ENCODE results near the gene PKM.
"Not testable (repeated sequence)": the region's sequence is repeated elsewhere in the genome, so short reads cannot be mapped to it uniquely, and the experiment has no call there.

Gene PKM

DNA sequence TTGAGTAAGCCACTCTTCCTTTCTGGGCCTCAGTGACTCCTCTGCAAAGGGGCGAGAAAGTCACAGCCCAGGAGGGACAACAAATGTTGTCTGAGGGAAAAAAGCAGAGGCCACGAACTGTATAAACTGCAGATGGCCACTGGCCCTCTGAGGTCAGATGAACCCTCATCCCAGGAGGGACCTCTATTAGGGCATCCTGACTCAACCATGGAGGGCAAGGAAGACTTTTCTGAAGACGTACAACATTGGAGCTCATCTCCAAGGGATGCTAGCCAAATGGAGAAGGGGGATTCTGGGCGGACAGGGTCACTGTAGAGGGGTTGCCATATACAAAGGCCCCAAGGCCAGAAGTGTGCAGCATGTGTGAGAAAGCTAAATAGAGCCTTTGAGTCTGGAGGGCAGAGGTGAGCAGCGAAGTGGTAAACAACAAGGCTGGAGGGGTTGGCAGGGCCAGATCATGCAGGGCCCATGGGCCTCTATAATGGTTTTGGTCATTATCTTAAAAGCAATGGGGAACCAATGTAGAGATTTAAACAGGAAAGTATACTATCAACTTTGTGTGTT lies 50.1 kb downstream of the PKM start:
- no peaks in the 10 kb centered on the region for H3K4me1 Mint-ChIP-seq (ENCODE audit: low read depth)
- H3K27me3 Mint-ChIP-seq, result peaks cover 19% of the 10 kb centered on the region
- H3K9me3 Mint-ChIP-seq (ENCODE audit: low read depth), result no peaks in the 10 kb centered on the region
- H3K4me3 Mint-ChIP-seq, result no peak overlapping the region
- no peaks in the 10 kb centered on the region for H3K36me3 Mint-ChIP-seq
- no peak overlapping the region for H3K27ac Mint-ChIP-seq

- peaks cover 15% of the 10 kb centered on the region for H3K27me3 Mint-ChIP-seq
- H3K9me3 Mint-ChIP-seq (ENCODE audit: low read depth), result no peaks in the 10 kb centered on the region
- H3K36me3 Mint-ChIP-seq, result no peaks in the 10 kb centered on the region
- no peaks in the 10 kb centered on the region for H3K4me1 Mint-ChIP-seq (ENCODE audit: low read depth)
- H3K27ac Mint-ChIP-seq, result no peak overlapping the region
- H3K4me3 Mint-ChIP-seq, result no peak overlapping the region
These were observed 50.9 kb downstream of the PKM start for GRCh38 chr15:72179950-72180581.

DNA sequence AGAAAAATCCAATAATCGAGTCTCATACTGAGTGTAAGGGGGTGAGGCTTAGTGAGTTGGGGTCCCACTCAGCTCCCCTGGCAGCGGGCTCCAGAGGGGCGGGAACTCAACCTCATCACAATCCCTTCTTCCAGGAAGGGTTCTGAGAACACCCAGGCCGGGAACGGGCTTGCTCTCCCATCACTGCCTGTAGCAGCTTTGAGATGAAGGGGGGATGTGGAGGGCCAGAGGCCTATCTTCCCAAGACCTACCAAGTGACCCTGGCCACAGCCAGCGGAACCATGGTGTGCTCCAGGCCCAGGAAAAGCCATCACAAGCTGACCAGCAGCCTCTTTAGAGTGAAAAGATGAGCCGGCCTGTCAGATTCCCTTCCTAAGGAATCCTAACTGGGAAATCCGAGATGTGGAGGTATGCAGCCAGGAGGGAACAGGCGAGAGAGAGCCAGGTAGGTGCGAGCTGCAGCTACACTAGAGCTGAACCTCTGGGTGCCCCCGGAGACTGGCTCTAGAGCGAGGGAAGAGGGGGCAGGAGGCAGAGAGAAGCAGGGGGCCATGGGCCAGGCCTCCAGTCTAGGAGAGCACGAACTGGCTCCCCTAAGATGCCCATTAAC lies 51.9 kb downstream of the PKM start:
- Mint-ChIP-seq H3K27me3 (peaks cover 12% of the 10 kb centered on the region), H3K9me3 (ENCODE audit: low read depth) (no peaks in the 10 kb centered on the region)

GRCh38 chr15:72176743-72177142 lies 54.2 kb downstream of the PKM start:
- peaks cover 10% of the 10 kb centered on the region for H3K27me3 Mint-ChIP-seq
- no peak overlapping the region for H3K27ac Mint-ChIP-seq
- no peak overlapping the region for H3K4me3 Mint-ChIP-seq
- no peaks in the 10 kb centered on the region for H3K4me1 Mint-ChIP-seq (ENCODE audit: low read depth)
- H3K9me3 Mint-ChIP-seq (ENCODE audit: low read depth), result no peaks in the 10 kb centered on the region
- H3K36me3 Mint-ChIP-seq, result no peaks in the 10 kb centered on the region

More for the DNA sequence above, 51.9 kb downstream of the PKM start:
- Mint-ChIP-seq H3K27ac (no peak overlapping the region), H3K4me3 (no peak overlapping the region), H3K36me3 (no peaks in the 10 kb centered on the region), H3K4me1 (ENCODE audit: low read depth) (no peaks in the 10 kb centered on the region)

GRCh38 chr15:72176159-72176558 lies 54.8 kb downstream of the PKM start:
- Mint-ChIP-seq H3K4me3 (no peak overlapping the region), H3K27ac (no peak overlapping the region), H3K4me1 (ENCODE audit: low read depth) (no peaks in the 10 kb centered on the region), H3K27me3 (peaks cover 4% of the 10 kb centered on the region), H3K9me3 (ENCODE audit: low read depth) (no peaks in the 10 kb centered on the region), H3K36me3 (no peaks in the 10 kb centered on the region)

DNA sequence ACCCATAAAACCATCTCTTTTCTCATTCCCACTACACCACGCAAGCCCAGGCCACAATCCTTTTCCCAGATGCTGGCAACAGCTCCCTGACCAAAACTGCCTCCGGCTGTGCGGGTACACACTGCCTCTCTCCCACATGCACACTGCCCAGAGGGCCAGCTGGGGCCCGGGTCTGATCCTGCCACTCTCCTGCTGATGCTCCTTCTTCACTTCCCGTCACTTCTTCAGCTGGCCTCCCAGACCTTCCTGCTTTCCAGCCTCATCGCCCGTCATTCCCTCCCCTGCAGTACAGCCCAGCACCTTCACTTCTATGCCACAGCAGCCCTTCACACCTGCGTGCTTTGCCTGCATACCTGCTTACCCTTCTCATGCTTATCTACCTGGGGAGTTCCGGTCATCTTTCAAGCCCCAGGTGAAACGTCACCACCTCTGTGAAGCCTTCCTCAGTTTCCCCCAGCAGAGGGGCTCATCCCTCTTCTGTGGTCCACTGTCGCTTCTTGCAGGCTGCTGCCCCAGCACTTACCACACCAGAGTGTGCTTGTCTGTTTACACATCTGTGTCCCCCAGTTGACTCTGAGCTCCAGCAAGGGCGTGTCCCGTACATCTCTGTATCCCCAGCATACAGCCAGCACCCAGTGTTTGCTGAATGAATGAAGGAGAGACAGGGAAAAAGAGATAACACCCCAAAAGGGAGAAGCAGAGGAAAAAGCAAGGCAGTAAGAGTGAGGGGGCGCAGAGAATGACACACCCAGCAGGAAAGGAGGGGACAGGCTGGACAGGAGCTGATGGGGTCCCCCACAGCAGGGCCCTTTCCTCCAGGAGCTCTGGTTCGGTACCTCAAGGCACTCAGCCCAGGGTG lies 55.6 kb downstream of the PKM start:
- no peaks in the 10 kb centered on the region for H3K27me3 Mint-ChIP-seq
- no peaks in the 10 kb centered on the region for H3K9me3 Mint-ChIP-seq (ENCODE audit: low read depth)
- no peaks in the 10 kb centered on the region for H3K36me3 Mint-ChIP-seq
- no peak overlapping the region for H3K27ac Mint-ChIP-seq
- H3K4me3 Mint-ChIP-seq, result no peak overlapping the region
- H3K4me1 Mint-ChIP-seq (ENCODE audit: low read depth), result no peaks in the 10 kb centered on the region

GRCh38 chr15:72174551-72175165 lies 56.3 kb downstream of the PKM start:
- no peaks in the 10 kb centered on the region for H3K4me1 Mint-ChIP-seq (ENCODE audit: low read depth)

DNA sequence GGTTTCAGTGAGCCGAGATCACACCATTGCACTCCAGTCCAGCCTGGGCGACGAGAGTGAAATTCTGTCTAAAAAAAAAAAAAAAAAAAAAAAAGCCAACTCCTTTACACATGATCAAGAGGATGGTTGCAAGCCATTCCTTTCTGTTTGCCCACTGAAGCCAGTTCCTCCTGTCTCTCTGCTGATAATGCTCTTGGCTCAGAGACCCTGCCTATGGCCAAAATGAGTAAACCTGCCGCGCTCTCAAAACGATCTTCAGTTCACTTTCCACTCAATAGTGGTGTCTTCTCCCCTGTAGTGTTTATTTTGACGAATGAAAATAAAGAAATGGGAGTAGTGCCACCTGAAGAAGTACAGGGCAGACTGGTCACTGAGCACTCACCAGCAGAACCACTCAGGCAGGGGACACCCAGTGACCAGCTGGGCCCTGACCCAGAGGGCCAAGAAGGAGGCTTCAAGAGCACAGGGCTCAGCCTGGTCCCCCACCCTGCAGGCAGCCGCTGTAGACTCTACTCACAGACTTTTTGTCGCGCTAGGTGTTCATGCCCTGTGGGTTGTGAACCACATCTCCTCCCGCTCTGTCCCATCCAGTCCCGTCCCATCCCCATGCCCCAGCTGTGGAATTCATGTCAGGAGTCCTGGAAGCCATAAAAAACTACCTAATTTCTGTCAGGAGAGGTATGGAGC lies 57.0 kb downstream of the PKM start:
- Mint-ChIP-seq H3K9me3 (ENCODE audit: low read depth) (no peaks in the 10 kb centered on the region), H3K36me3 (no peaks in the 10 kb centered on the region), H3K4me1 (ENCODE audit: low read depth) (no peaks in the 10 kb centered on the region), H3K4me3 (no peak overlapping the region), H3K27me3 (no peaks in the 10 kb centered on the region), H3K27ac (no peak overlapping the region)

More at GRCh38 chr15:72174551-72175165, 56.3 kb downstream of the PKM start:
- H3K27me3 Mint-ChIP-seq, result no peaks in the 10 kb centered on the region
- no peaks in the 10 kb centered on the region for H3K36me3 Mint-ChIP-seq
- H3K9me3 Mint-ChIP-seq (ENCODE audit: low read depth), result no peaks in the 10 kb centered on the region
- H3K27ac Mint-ChIP-seq, result no peak overlapping the region
- no peak overlapping the region for H3K4me3 Mint-ChIP-seq

DNA sequence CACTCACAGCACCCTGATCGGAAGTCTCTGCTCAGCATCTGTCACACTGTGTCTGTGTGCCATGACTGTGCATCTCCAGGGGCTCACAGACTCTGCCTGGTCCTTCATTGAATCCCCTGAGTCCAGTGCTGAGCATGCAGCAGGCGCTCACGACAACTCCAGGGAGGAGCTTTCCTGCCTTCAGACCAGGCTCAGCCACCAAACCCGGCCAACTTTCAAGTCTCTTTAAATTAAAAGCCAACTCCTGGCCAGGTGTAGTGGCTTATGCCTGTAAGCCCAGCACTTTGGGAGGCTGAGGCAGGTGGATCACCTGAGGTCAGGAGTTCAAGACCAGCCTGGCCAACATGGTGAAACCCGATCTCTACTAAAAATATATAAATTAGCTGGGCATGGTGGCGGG lies 57.6 kb downstream of the PKM start:
- Mint-ChIP-seq H3K4me1 (ENCODE audit: low read depth) (peaks cover 2% of the 10 kb centered on the region), H3K36me3 (no peaks in the 10 kb centered on the region), H3K9me3 (ENCODE audit: low read depth) (no peaks in the 10 kb centered on the region), H3K27me3 (no peaks in the 10 kb centered on the region), H3K4me3 (no peak overlapping the region), H3K27ac (no peak overlapping the region)

- Mint-ChIP-seq H3K4me3 (no peak overlapping the region), H3K36me3 (no peaks in the 10 kb centered on the region), H3K27me3 (no peaks in the 10 kb centered on the region), H3K27ac (no peak overlapping the region), H3K4me1 (ENCODE audit: low read depth) (peaks cover 3% of the 10 kb centered on the region), H3K9me3 (ENCODE audit: low read depth) (no peaks in the 10 kb centered on the region)
These were observed 58.2 kb downstream of the PKM start for GRCh38 chr15:72172796-72173195.

DNA sequence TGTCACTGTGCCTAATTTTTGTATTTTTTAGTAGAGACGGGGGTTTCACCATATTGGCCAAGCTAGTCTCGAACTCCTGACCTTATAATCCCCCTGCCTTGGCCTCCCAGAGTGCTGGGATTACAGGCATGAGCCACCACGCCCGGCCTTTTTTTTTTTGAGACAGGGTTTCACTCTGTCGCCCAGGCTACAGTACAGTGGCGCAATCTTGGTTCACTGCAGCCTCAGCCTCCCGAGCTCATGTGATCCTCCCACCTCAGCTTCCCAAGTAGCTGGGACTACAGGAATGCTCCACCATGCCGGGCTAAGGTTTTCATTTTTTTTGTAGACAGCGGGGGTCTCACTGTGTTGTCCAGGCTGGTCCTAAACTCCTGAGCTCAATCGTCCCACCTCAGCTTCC lies 59.0 kb downstream of the PKM start:
- not testable (repeated sequence) for H3K4me3 Mint-ChIP-seq; H3K4me1 Mint-ChIP-seq (ENCODE audit: low read depth); H3K9me3 Mint-ChIP-seq (ENCODE audit: low read depth); H3K27ac Mint-ChIP-seq; H3K27me3 Mint-ChIP-seq; H3K36me3 Mint-ChIP-seq

- Mint-ChIP-seq H3K9me3 (ENCODE audit: low read depth) (no peaks in the 10 kb centered on the region), H3K27me3 (no peaks in the 10 kb centered on the region), H3K4me3 (no peak overlapping the region), H3K36me3 (no peaks in the 10 kb centered on the region), H3K27ac (no peak overlapping the region), H3K4me1 (ENCODE audit: low read depth) (peaks cover 3% of the 10 kb centered on the region)
These were observed 60.3 kb downstream of the PKM start for GRCh38 chr15:72170691-72171090.

- Mint-ChIP-seq H3K9me3 (ENCODE audit: low read depth) (no peaks in the 10 kb centered on the region), H3K36me3 (no peaks in the 10 kb centered on the region), H3K27ac (no peak overlapping the region), H3K4me1 (ENCODE audit: low read depth) (peaks cover 3% of the 10 kb centered on the region), H3K4me3 (no peak overlapping the region), H3K27me3 (no peaks in the 10 kb centered on the region)
These were observed 60.9 kb downstream of the PKM start for GRCh38 chr15:72169921-72170611.
